ENCODE data around the gene CRYAB.

DNA sequence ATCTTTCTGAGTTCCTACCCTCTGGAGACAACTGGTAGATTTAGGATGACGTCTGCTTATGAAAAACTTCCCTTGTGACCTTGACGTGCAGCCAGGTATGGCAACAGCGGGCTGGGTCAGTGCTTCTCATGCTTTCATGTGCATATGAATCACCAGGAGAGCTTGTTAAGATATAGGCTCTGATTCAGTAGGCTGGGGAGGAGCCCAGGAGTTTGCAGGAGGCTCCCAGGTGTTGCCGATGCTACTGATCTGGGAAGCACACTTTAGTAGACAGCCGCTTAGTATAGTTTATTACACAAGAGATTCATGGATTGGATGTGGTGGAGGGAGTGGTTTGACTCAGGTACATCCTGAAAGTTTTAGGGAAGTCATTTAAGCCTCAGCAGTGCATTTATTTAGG lies 49.3 kb upstream of the CRYAB start:
- TF ChIP-seq SUZ12 (IDR thresholded peaks at IDR 0.05) (no peak), SP1 (IDR thresholded peaks at IDR 0.05) (no peak)

Data from HEK293T (cell line).